CD1c-positive myeloid dendritic cell (primary cell): ENCODE data around the gene DNAJB6.
"Not testable (repeated sequence)": the region's sequence is repeated elsewhere in the genome, so short reads cannot be mapped to it uniquely, and the experiment has no call there.

ENCODE experiments used
- DNase-seq: peaks from one replicate; pipeline ENCODE4 v3.0.0-alpha.2; 2016; ENCODE audit errors: extremely low spot score

Gene DNAJB6

GRCh38 chr7:157442993-157443831 lies 106.4 kb downstream of the DNAJB6 start:
- DNase-seq, result no peak

- DNase-seq, result no peak
These were observed 107.4 kb downstream of the DNAJB6 start for GRCh38 chr7:157444011-157444842.

GRCh38 chr7:157444843-157445135 lies 108.0 kb downstream of the DNAJB6 start:
- no peak for DNase-seq

- no peak for DNase-seq
These were observed 108.6 kb downstream of the DNAJB6 start for GRCh38 chr7:157445246-157445955.

GRCh38 chr7:157445956-157446295 lies 109.1 kb downstream of the DNAJB6 start:
- DNase-seq, result no peak

GRCh38 chr7:157446322-157446721 lies 109.5 kb downstream of the DNAJB6 start:
- DNase-seq, result no peak

GRCh38 chr7:157454003-157454402 lies 117.2 kb downstream of the DNAJB6 start:
- not testable (repeated sequence) for DNase-seq

GRCh38 chr7:157457355-157458253 lies 120.8 kb downstream of the DNAJB6 start:
- no peak for DNase-seq

- DNase-seq, result no peak
These were observed 121.4 kb downstream of the DNAJB6 start for GRCh38 chr7:157458254-157458633.

GRCh38 chr7:157459966-157460365 lies 123.2 kb downstream of the DNAJB6 start:
- no peak for DNase-seq

- no peak for DNase-seq
These were observed 123.9 kb downstream of the DNAJB6 start for GRCh38 chr7:157460721-157461120.

- DNase-seq, result no peak
These were observed 125.0 kb downstream of the DNAJB6 start for GRCh38 chr7:157461573-157462418.

- DNase-seq, result no peak
These were observed 125.6 kb downstream of the DNAJB6 start for GRCh38 chr7:157462419-157462771.

- no peak for DNase-seq
These were observed 126.0 kb downstream of the DNAJB6 start for GRCh38 chr7:157462840-157463239.

GRCh38 chr7:157463245-157463644 lies 126.4 kb downstream of the DNAJB6 start:
- DNase-seq, result no peak

- no peak for DNase-seq
These were observed 127.5 kb downstream of the DNAJB6 start for GRCh38 chr7:157464111-157464970.

GRCh38 chr7:157464971-157465886 lies 128.4 kb downstream of the DNAJB6 start:
- no peak for DNase-seq
